GM12878 (cell line): ENCODE results near the gene FANCC. TPM values are rescaled to one million over a fixed set of nuclear protein-coding genes. Genes with fewer than 3 reads are reported as not detected.

Experiments used
- ATAC-seq: fragments of 200-7000 bp; cut with Tn5 transposase; 3 replicates; pipeline ENCODE4 v1.9.1; 2020; ENCODE audit warnings: mild to moderate bottlenecking, moderate library complexity
- BruUV-seq: library from RNA; stranded (reverse); fragments of 400-500 nt; replicated peaks from 2 replicates; lab custom pipeline; 2021; lab: Mats Ljungman, UMichigan
- CTCF ChIA-PET: fragments of 300-600 bp; sonication (Branson Sonifier 250); formaldehyde crosslinking; extraction: SDS; loops from one replicate; lab custom pipeline; 2021; ENCODE audit warnings: inconsistent platforms; lab: Yijun Ruan, JAX
- POLR2A ChIA-PET: fragments of 350-600 bp; formaldehyde crosslinking; extraction: SDS; loops from one replicate; lab custom pipeline; 2021; ENCODE audit warnings: inconsistent platforms; lab: Charles Lee
- RAD21 ChIA-PET: fragments of 300-600 bp; sonication (Branson Sonifier 250); formaldehyde crosslinking; loops from one replicate; lab custom pipeline; 2023; ENCODE audit warnings: antibody characterized with exemption; ENCODE audit not compliant: unreplicated experiment; lab: Charles Lee
- SMC1A ChIA-PET: fragments of 300-600 bp; sonication (Branson Sonifier 250); formaldehyde crosslinking; loops from one replicate; lab custom pipeline; 2023; ENCODE audit not compliant: unreplicated experiment, uncharacterized antibody; lab: Charles Lee
- DNase-seq: peaks from one replicate; pipeline ENCODE4 v3.0.0-alpha.2; 2011; ENCODE audit warnings: low read depth, low spot score
- FAIRE-seq: peaks from 3 replicates; lab custom pipeline; 2011; peaks lifted over from hg19 to GRCh38; lab: Jason Lieb, UNC
- H2AFZ ChIP-seq: 2 replicates; pipeline ENCODE4 v1.6.0; 2011; ENCODE audit warnings: low read depth, low read length, control low read depth; ENCODE audit not compliant: control insufficient read depth
- H3K27ac ChIP-seq: 2 replicates; pipeline ENCODE4 v1.5.1; 2011; ENCODE audit warnings: control low read depth; ENCODE audit not compliant: control insufficient read depth, insufficient read depth
- H3K27me3 ChIP-seq, 2 experiments: replicated peaks in 1 of 2; 2 replicates each; pipeline versions ENCODE4 v1.6.0 to v1.6.1; 2011; ENCODE audit warnings: low read length in 1 of 2; ENCODE audit not compliant: control insufficient read depth in 2 of 2, insufficient read depth in 2 of 2
- H3K36me3 ChIP-seq, 2 experiments: 2 replicates each; pipeline ENCODE4 v1.5.1; 2011; ENCODE audit warnings: low read length in 1 of 2; ENCODE audit not compliant: control insufficient read depth in 2 of 2, insufficient read depth in 2 of 2
- H3K4me1 ChIP-seq: 2 replicates; pipeline ENCODE4 v1.6.1; 2011; ENCODE audit warnings: mild to moderate bottlenecking, low read length, moderate library complexity, mixed read lengths; ENCODE audit not compliant: control insufficient read depth, insufficient read depth
- H3K4me2 ChIP-seq: 2 replicates; pipeline ENCODE4 v1.6.0; 2011; ENCODE audit warnings: control low read depth; ENCODE audit not compliant: control insufficient read depth, insufficient read depth
- H3K4me3 ChIP-seq: fragments of 200-600 bp; sonication (generic); 2 replicates; pipeline ENCODE4 v1.5.1; 2016
- H3K79me2 ChIP-seq: 2 replicates; pipeline ENCODE4 v1.6.0; 2011; ENCODE audit warnings: low read length; ENCODE audit not compliant: control insufficient read depth, insufficient read depth
- H3K9ac ChIP-seq: 2 replicates; pipeline ENCODE4 v1.8.0; 2011; ENCODE audit warnings: low read length, control low read depth, mixed read lengths; ENCODE audit not compliant: control insufficient read depth, insufficient read depth
- H3K9me3 ChIP-seq: replicated peaks from 3 replicates; pipeline ENCODE4 v1.5.1; 2011; ENCODE audit warnings: mild to moderate bottlenecking, low read length; ENCODE audit not compliant: control insufficient read depth, insufficient read depth
- H4K20me1 ChIP-seq: 2 replicates; pipeline ENCODE4 v1.6.0; 2011; ENCODE audit not compliant: control insufficient read depth, insufficient read depth
- CHD1 ChIP-seq: IDR thresholded peaks from 2 replicates; pipeline ENCODE4 v1.6.1; 2012; ENCODE audit warnings: low read depth, low read length, improper control_type of control experiment
- EGR1 ChIP-seq, 2 experiments: IDR thresholded peaks; 1 replicate in 1 of 2; 2 replicates in 1 of 2; pipeline ENCODE4 v1.6.1; 2011 to 2012; ENCODE audit warnings: low read depth in 2 of 2, low read length in 2 of 2, borderline replicate concordance in 1 of 2, mild to moderate bottlenecking in 1 of 2, moderate library complexity in 1 of 2
- EZH2 ChIP-seq: IDR thresholded peaks from 2 replicates; pipeline ENCODE4 v1.6.1; 2012; ENCODE audit warnings: low read depth, mild to moderate bottlenecking, control low read depth, inconsistent platforms, low read length, borderline replicate concordance; ENCODE audit not compliant: control insufficient read depth
- FOXK2 ChIP-seq: fragments of 450-650 bp; IDR thresholded peaks from 2 replicates; pipeline ENCODE4 v1.6.1; 2017; ENCODE audit warnings: mild to moderate bottlenecking, moderate library complexity
- KDM1A ChIP-seq: fragments of 200-600 bp; sonication (generic); IDR thresholded peaks from 2 replicates; pipeline ENCODE4 v1.6.1; 2016; ENCODE audit warnings: borderline replicate concordance
- NFYB ChIP-seq: IDR thresholded peaks from 2 replicates; pipeline ENCODE4 v1.6.1; 2011; ENCODE audit warnings: low read depth, mild to moderate bottlenecking, low read length, improper control_type of control experiment, moderate library complexity; ENCODE audit not compliant: insufficient read depth
- PML ChIP-seq: IDR thresholded peaks from 2 replicates; pipeline ENCODE4 v1.6.1; 2012; ENCODE audit warnings: low read length, inconsistent platforms
- RCOR1 ChIP-seq: conservative IDR thresholded peaks from 2 replicates; pipeline ENCODE4 v1.6.1; 2012; ENCODE audit warnings: low read depth, low read length, improper control_type of control experiment
- SIN3A ChIP-seq: IDR thresholded peaks from 2 replicates; pipeline ENCODE4 v1.6.1; 2012; ENCODE audit warnings: low read depth, low read length, improper control_type of control experiment
- SMAD1 ChIP-seq: fragments of 450-650 bp; IDR thresholded peaks from 2 replicates; pipeline ENCODE4 v1.6.1; 2018; ENCODE audit warnings: mild to moderate bottlenecking, low read depth; ENCODE audit not compliant: partially characterized antibody
- SPI1 ChIP-seq: IDR thresholded peaks from 2 replicates; pipeline ENCODE4 v1.6.1; 2011; ENCODE audit warnings: low read depth, mild to moderate bottlenecking, low read length, moderate library complexity, borderline replicate concordance; ENCODE audit not compliant: insufficient read depth
- TCF12 ChIP-seq: IDR thresholded peaks from 2 replicates; pipeline ENCODE4 v1.6.1; 2011; ENCODE audit warnings: low read depth, mild to moderate bottlenecking, low read length
- WGBS: methylation state at CpG from one replicate; pipeline ENCODE4 v1.1.6; 2016; ENCODE audit warnings: low lambda C conversion rate; ENCODE audit not compliant: insufficient replicate concordance, insufficient coverage; ENCODE audit errors: missing lambda C conversion rate; 5-methylcytosine and 5-hydroxymethylcytosine counted together
- in situ Hi-C: fragments of 300-500 bp; cut with MboI; formaldehyde crosslinking; loops from 9 replicates; pipeline ENCODE4 v1.14.3; 2018; ENCODE audit warnings: mixed read lengths
- intact Hi-C: fragments of 100-400 bp; cut with micrococcal nuclease; formaldehyde crosslinking; loops from one replicate; pipeline ENCODE4 v1.14.2; 2022; ENCODE audit not compliant: unreplicated experiment
- polyA plus RNA-seq, 11 experiments: library from polyadenylated mRNA; depleted of rRNA in 4 of 11; unstranded in 6 of 11; stranded (reverse) in 5 of 11; fragments of >200 nt; fragmentation: Nextera tagmentation in 4 of 11; fragmentation: Illumina TruSeq in 1 of 11; extraction: Ambion mirVana in 4 of 11; extraction: Trizol in 1 of 11; gene quantifications; 1 replicate in 1 of 11; 2 replicates in 10 of 11; pipeline versions ENCODE4 v1.2.1 to v1.2.3, GENCODE V29; 2011 to 2016; ENCODE audit warnings: inconsistent platforms in 2 of 11, missing spikeins in 2 of 11, low read depth in 1 of 11
- total RNA-seq, 4 experiments: library from RNA; depleted of rRNA in 3 of 4; stranded (reverse); fragments of >200 nt in 3 of 4; fragmentation: Illumina TruSeq in 1 of 4; extraction: Trizol in 1 of 4; gene quantifications; 2 replicates each; pipeline versions ENCODE4 v1.2.1 to v1.2.3, GENCODE V29; 2013 to 2021
- TF ChIP-seq, protein P1 (sequence below), 3 experiments: IDR thresholded peaks in 2 of 3; conservative IDR thresholded peaks in 1 of 3; 2 replicates each; pipeline ENCODE4 v1.5.1; 2011; ENCODE audit warnings: low read depth in 3 of 3, low read length in 3 of 3, mild to moderate bottlenecking in 3 of 3, control low read depth in 2 of 3, moderate library complexity in 2 of 3, inconsistent platforms in 1 of 3, mixed read lengths in 1 of 3; ENCODE audit not compliant: control insufficient read depth in 2 of 3, insufficient read depth in 1 of 3; ENCODE audit errors: extremely low read depth in 1 of 3

Gene FANCC
- total and polyA plus RNA-seq, 10 of the 15 experiments (the other 5 are each of a cell fraction or from before 2014, with no cell fraction given), result 1.2 to 16.8 (median 10.5) TPM

DNA sequence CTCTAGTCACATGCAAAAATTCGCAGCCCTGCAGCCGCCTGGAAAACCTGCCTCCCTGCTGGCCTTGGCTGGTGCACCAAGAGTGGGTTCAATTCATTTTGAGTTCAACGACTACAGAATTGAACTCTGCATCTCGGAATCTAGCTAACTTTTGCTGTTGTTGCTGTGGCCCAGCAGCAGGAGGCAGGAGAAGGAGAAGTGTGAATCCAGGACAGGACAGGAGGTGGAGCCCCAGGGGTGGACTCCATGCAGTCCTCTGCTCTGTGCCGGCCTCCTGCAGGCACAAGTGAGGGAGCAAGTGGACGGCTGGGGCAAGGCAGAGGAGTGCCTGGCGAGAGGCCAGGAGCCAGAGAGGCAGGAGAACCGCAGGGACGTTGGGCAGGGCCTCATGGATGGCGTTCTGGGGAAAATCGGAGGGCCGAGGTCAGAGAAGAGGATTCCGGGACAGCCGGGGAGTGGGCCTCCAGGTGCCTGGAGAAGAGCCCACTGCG is 214.2 kb downstream of the FANCC start:
- Histone ChIP-seq H3K36me3 (no peaks in the 10 kb centered on the region; a peak in 2 of 4 replicates), H3K4me3 (no peak overlapping the region), H4K20me1 (no peaks in the 10 kb centered on the region; the same call in 1 of the 2 replicates), H3K27me3 (no peaks in the 10 kb centered on the region), H3K4me2 (no peak overlapping the region), H3K79me2 (no peaks in the 10 kb centered on the region), H3K9ac (no peak overlapping the region), H3K27ac (no peak overlapping the region), H3K4me1 (no peaks in the 10 kb centered on the region), H3K9me3 (no peaks in the 10 kb centered on the region), H2AFZ (no peak overlapping the region)
- ChIA-PET SMC1A (no interaction called here), RAD21 (no interaction called here), CTCF (no interaction called here), POLR2A (no interaction called here)
- in situ Hi-C loops (no loop called here), intact Hi-C loops (no loop called here)
- BruUV-seq, result no TSS peak
- DNase-seq (no peak), FAIRE-seq (no peak), ATAC-seq (no peak)
- WGBS, result 95% methylated on average over 15 of the region's 15 CpGs
- TF ChIP-seq, protein P1, sequence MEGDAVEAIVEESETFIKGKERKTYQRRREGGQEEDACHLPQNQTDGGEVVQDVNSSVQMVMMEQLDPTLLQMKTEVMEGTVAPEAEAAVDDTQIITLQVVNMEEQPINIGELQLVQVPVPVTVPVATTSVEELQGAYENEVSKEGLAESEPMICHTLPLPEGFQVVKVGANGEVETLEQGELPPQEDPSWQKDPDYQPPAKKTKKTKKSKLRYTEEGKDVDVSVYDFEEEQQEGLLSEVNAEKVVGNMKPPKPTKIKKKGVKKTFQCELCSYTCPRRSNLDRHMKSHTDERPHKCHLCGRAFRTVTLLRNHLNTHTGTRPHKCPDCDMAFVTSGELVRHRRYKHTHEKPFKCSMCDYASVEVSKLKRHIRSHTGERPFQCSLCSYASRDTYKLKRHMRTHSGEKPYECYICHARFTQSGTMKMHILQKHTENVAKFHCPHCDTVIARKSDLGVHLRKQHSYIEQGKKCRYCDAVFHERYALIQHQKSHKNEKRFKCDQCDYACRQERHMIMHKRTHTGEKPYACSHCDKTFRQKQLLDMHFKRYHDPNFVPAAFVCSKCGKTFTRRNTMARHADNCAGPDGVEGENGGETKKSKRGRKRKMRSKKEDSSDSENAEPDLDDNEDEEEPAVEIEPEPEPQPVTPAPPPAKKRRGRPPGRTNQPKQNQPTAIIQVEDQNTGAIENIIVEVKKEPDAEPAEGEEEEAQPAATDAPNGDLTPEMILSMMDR (IDR thresholded peaks at IDR 0.05 in 2 of 3, conservative IDR thresholded peaks at IDR 0.05 in 1 of 3; ENCODE audit: control insufficient read depth in 2 of 3, extremely low read depth in 1 of 3, insufficient read depth in 1 of 3, low read depth in 3 of 3, low read length in 3 of 3), result 0 out of 6 replicates have a peak, but pooled peaks of 1 of the 3 experiments have one; percentile 6
- TF ChIP-seq NFYB, result no peak

DNA sequence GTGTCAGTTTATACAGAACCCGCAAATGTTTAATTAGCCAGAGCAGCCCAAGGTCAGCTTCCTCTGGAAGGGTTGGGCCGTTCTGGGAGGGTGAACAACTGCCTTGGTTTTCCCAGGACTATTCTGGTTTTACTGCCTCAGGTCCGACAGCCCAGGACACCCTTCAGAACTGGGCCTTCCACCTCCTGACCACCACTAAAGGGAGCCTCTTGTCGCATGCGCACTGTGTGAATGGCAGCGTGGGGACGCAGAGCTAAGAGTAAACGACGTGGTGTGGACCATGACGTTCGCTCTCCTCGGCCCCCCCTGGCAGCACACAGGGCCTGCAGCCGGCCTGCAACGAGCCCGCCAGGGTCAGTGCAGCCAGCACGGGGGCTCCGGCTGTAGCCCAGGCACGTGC is 214.9 kb downstream of the FANCC start:
- Histone ChIP-seq H3K27ac (no peak overlapping the region), H3K4me1 (no peaks in the 10 kb centered on the region), H3K36me3 (no peaks in the 10 kb centered on the region; a peak in 1 of 4 replicates), H3K9me3 (no peaks in the 10 kb centered on the region), H3K4me3 (no peak overlapping the region), H3K9ac (no peak overlapping the region), H3K27me3 (no peaks in the 10 kb centered on the region), H3K4me2 (no peak overlapping the region), H3K79me2 (no peaks in the 10 kb centered on the region), H4K20me1 (no peaks in the 10 kb centered on the region; the same call in 1 of the 2 replicates), H2AFZ (no peak overlapping the region)
- intact Hi-C loops, result no loop called here
- ChIA-PET RAD21 (no interaction called here), SMC1A (no interaction called here), CTCF (interaction anchor here (1.3 kb wide), 1 partner anchor 26 kb away, joined by 5 read pairs; no protein-coding TSS in a partner anchor), POLR2A (no interaction called here)
- WGBS, result 95% methylated on average over 18 of the region's 18 CpGs
- no TSS peak for BruUV-seq
- FAIRE-seq (no peak), DNase-seq (no peak), ATAC-seq (no peak)
- in situ Hi-C loops, result no loop called here
- TF ChIP-seq FOXK2, result no peak
- no peak for TF ChIP-seq CHD1
- no peak for TF ChIP-seq EGR1 (IDR thresholded peaks at IDR 0.05; ENCODE audit: borderline replicate concordance in 1 of 2, low read depth in 2 of 2, low read length in 2 of 2)
- TF ChIP-seq TCF12, result no peak
- TF ChIP-seq KDM1A, result no peak
- no peak for TF ChIP-seq SIN3A
- no peak for TF ChIP-seq RCOR1
- TF ChIP-seq EZH2, result no peak
- TF ChIP-seq SMAD1, result no peak
- TF ChIP-seq SPI1, result no peak
- no peak for TF ChIP-seq PML
